Colonic mucosa (tissue), 4 donors: ENCODE results near the gene ST7. TPM values are rescaled to one million over a fixed set of nuclear protein-coding genes. Genes with fewer than 3 reads are reported as not detected.

ENCODE experiments used
- DNase-seq: peaks from one replicate; pipeline ENCODE4 v3.0.0-alpha.2; 2020
- H3K27ac ChIP-seq: fragments of 200-600 bp; one replicate; pipeline ENCODE4 v1.8.0; 2021
- H3K27me3 ChIP-seq: fragments of 200-600 bp; one replicate; pipeline ENCODE4 v1.8.0; 2021
- H3K36me3 ChIP-seq: fragments of 200-600 bp; one replicate; pipeline ENCODE4 v1.8.0; 2021
- H3K4me1 ChIP-seq: fragments of 200-600 bp; one replicate; pipeline ENCODE4 v1.8.0; 2021; ENCODE audit warnings: mild to moderate bottlenecking
- H3K4me3 ChIP-seq: fragments of 200-600 bp; one replicate; pipeline ENCODE4 v1.8.0; 2021
- H3K9ac ChIP-seq, 2 donors: one replicate each; pipeline ENCODE4 v1.7.0; 2013; ENCODE audit warnings: control low read depth in 2 of 2, low read depth in 2 of 2, low read length in 2 of 2
- H3K9me3 ChIP-seq: fragments of 200-600 bp; one replicate; pipeline ENCODE4 v1.8.0; 2021
- intact Hi-C: fragments of 100-400 bp; cut with DNase I; formaldehyde crosslinking; loops from one replicate; pipeline ENCODE4 v1.14.1; 2022
- total RNA-seq, 2 donors: library from RNA; stranded (reverse); fragmentation: NEBNext Ultra II Directional in 1 of 2; extraction: Animal tissue kit (Norgen Biotek cat#: 25700) in 1 of 2; gene quantifications; one replicate each; pipeline ENCODE4 v1.2.1, GENCODE V29; 2021
- TF ChIP-seq, protein P1 (sequence below): fragments of 200-600 bp; IDR thresholded peaks from one replicate; pipeline ENCODE4 v1.8.0; 2022; ENCODE audit warnings: antibody characterized with exemption, mild to moderate bottlenecking
- donor health status: healthy.
- donor health status: DM: no; HTN: no; CAD: no.
- donor health status: DM: no; HTN: no; CAD: no.

Gene ST7
- total RNA-seq, 2 donors from 2014 or later = 10.6 to 12.2 TPM

DNA sequence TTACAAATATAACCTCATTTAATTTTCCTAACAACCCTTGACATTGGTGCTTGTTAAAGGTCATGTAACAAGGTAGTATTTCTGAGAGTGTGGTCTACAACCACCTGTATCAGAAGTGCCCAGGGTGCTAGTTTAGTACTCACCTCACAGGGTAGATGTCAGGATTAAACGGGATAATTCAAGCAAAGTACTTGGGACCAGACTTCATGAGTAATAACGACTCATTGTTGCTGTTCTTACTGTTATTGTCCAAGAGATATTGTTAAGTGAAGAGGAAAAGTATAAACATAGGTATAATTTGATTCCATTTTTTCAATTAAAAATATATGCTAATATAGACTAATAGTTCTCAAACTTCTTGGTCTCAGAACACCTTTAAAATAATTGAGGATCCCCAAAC, 190.3 kb downstream of the ST7 start:
- H3K9ac ChIP-seq = no peak overlapping the region
- TF ChIP-seq, protein P1, sequence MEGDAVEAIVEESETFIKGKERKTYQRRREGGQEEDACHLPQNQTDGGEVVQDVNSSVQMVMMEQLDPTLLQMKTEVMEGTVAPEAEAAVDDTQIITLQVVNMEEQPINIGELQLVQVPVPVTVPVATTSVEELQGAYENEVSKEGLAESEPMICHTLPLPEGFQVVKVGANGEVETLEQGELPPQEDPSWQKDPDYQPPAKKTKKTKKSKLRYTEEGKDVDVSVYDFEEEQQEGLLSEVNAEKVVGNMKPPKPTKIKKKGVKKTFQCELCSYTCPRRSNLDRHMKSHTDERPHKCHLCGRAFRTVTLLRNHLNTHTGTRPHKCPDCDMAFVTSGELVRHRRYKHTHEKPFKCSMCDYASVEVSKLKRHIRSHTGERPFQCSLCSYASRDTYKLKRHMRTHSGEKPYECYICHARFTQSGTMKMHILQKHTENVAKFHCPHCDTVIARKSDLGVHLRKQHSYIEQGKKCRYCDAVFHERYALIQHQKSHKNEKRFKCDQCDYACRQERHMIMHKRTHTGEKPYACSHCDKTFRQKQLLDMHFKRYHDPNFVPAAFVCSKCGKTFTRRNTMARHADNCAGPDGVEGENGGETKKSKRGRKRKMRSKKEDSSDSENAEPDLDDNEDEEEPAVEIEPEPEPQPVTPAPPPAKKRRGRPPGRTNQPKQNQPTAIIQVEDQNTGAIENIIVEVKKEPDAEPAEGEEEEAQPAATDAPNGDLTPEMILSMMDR = no peak
- intact Hi-C loops = no loop called here

DNA sequence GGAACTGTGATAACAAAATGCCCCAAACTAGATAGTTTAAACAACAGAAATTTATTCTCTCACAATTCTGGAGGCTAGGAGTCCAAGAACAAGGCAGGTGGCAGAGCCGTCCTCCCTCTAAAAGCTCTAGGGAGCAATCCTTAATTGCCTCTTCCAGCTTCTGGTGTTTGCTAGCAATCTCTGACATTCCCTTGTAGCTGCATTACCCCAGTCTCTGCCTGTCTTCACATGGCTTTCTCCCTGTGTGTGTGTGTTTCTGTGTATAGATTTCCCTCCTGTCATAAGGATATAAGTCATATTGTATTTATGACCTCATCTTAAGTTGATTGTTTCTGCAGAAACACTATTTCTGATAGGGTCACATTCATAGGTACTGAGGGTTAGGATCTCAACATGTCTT, 192.0 kb downstream of the ST7 start:
- Histone ChIP-seq H3K27ac (no peak overlapping the region), H3K9ac (no peak overlapping the region), H3K36me3 (no peaks in the 10 kb centered on the region), H3K4me1 (no peaks in the 10 kb centered on the region), H3K9me3 (no peaks in the 10 kb centered on the region), H3K27me3 (no peaks in the 10 kb centered on the region), H3K4me3 (no peak overlapping the region)
- DNase-seq = no peak
- intact Hi-C loops = no loop called here
- TF ChIP-seq, protein P1 = no peak

More for the DNA sequence above, 190.3 kb downstream of the ST7 start:
- H3K4me3 ChIP-seq = no peak overlapping the region
- no peaks in the 10 kb centered on the region for H3K4me1 ChIP-seq
- H3K9me3 ChIP-seq = no peaks in the 10 kb centered on the region
- H3K27ac ChIP-seq = no peak overlapping the region
- H3K27me3 ChIP-seq = no peaks in the 10 kb centered on the region
- DNase-seq = no peak
- H3K36me3 ChIP-seq = no peaks in the 10 kb centered on the region

DNA sequence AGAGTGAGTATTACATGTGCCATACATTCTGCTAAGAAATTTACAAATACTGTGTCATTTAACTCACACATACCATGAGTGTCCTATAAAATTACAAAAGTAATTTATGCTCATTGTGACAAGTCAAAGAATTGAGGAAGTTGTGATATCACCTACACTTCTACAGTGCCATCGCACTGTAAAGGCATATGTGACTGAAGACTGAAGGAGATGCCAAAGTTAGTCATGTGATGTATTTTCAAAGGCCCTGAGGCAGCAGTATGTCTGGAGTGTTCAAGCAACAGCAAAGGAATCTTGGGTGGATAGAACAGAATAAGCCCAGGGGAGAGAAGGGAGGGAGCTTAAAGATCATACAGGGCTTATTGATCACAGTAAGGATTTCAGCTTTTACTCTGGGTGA, 192.8 kb downstream of the ST7 start:
- Histone ChIP-seq H3K9ac (no peak overlapping the region), H3K4me3 (no peak overlapping the region), H3K4me1 (no peaks in the 10 kb centered on the region), H3K9me3 (no peaks in the 10 kb centered on the region), H3K27ac (no peak overlapping the region), H3K27me3 (no peaks in the 10 kb centered on the region), H3K36me3 (no peaks in the 10 kb centered on the region)
- TF ChIP-seq, protein P1 = no peak
- no peak for DNase-seq
- intact Hi-C loops = no loop called here

DNA sequence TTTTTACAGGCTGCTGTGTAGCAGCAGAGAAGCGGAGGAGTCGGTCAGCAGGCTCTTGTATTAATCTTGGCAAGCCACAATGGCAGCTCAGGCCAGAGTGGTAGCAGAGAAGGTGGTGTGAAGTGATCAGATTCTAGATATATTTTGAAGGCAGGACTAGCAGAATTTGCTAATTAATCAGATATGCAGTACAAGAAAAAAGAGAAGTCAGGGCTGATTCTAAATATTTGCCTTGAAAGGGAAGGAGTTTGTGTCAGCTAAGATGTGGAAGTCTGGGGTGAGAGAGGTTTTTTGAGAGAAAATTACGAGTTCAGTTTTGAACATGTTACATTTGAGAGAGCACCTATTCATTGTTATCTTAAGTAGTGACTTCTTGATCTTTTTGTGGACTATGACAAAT, 193.2 kb downstream of the ST7 start:
- TF ChIP-seq, protein P1 = no peak
- H3K9me3 ChIP-seq = no peaks in the 10 kb centered on the region
- intact Hi-C loops = no loop called here
- DNase-seq = no peak
- no peak overlapping the region for H3K9ac ChIP-seq
- H3K4me3 ChIP-seq = no peak overlapping the region
- H3K4me1 ChIP-seq = no peaks in the 10 kb centered on the region
- H3K36me3 ChIP-seq = no peaks in the 10 kb centered on the region
- no peaks in the 10 kb centered on the region for H3K27me3 ChIP-seq
- H3K27ac ChIP-seq = no peak overlapping the region

DNA sequence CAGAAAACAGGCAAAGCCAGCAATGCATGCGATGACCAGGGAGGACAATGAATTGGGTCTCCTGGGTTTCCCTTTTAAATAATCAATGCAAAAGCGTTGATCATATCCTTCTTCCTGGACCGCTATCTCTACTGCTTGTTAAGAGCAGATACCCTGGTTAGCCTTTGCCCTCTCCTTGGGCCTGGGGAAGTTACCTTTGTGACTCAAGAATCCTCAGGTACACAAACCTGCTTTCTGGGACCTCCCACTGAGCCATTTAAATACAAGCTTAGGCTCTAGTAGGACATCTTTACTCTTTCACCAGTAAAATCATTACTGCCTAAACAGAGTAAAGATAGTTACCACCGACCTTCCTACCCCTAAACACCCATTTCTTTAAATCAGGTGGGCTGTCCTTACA, 195.7 kb downstream of the ST7 start:
- Histone ChIP-seq H3K36me3 (no peaks in the 10 kb centered on the region), H3K27me3 (no peaks in the 10 kb centered on the region), H3K4me3 (no peak overlapping the region), H3K9me3 (no peaks in the 10 kb centered on the region), H3K9ac (no peak overlapping the region), H3K27ac (no peak overlapping the region), H3K4me1 (no peaks in the 10 kb centered on the region)
- intact Hi-C loops = no loop called here
- TF ChIP-seq, protein P1 = no peak
- no peak for DNase-seq

DNA sequence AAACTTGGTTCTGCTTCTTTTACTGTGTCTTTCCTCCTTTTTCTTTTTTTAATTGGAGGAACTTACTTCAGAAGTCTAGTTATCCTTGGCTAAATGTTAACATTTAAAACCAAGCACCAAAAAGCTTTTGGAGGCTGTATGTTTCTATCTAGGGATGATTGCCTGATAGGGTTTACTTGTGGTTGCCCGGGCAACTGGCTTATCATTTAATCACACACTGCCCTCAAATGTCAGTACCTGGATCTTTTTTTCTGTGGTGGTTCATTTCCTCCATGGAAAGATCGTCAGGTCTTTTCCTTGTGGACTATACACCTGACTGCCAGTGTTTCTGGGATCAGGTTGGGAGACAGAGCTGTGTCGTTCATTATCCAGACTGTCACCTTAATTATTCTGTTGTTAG, 196.4 kb downstream of the ST7 start:
- H3K9me3 ChIP-seq = no peaks in the 10 kb centered on the region
- intact Hi-C loops = no loop called here
- H3K4me1 ChIP-seq = no peaks in the 10 kb centered on the region
- no peak for DNase-seq
- H3K27me3 ChIP-seq = no peaks in the 10 kb centered on the region
- H3K4me3 ChIP-seq = no peak overlapping the region
- TF ChIP-seq, protein P1 = no peak
- no peak overlapping the region for H3K27ac ChIP-seq
- no peak overlapping the region for H3K9ac ChIP-seq
- H3K36me3 ChIP-seq = no peaks in the 10 kb centered on the region
